GM18505 (cell line): Measurements from ENCODE around the gene SYT1.

Experiments
- ATAC-seq: cut with Tn5 transposase; IDR thresholded peaks from one replicate; pipeline ENCODE4 v1.9.1; 2021; ENCODE audit not compliant: unreplicated experiment
- POLR2A ChIP-seq: IDR thresholded peaks from 4 replicates; pipeline ENCODE4 v1.6.1; 2011; ENCODE audit warnings: borderline replicate concordance; ENCODE audit not compliant: insufficient read depth, insufficient read length; ENCODE audit errors: extremely low read depth

The SYT1 gene

GRCh38 chr12:79267580-79267979, 403.0 kb downstream of the SYT1 start:
- ATAC-seq, result no peak
- TF ChIP-seq POLR2A, result no peak

- no peak for TF ChIP-seq POLR2A
- peak; percentile 70 for ATAC-seq
Measured at GRCh38 chr12:79274501-79275064, 410.0 kb downstream of the SYT1 start.

- no peak for TF ChIP-seq POLR2A
- no peak for ATAC-seq
Measured at GRCh38 chr12:79275631-79276030, 411.1 kb downstream of the SYT1 start.

- no peak for TF ChIP-seq POLR2A
- no peak for ATAC-seq
Measured at GRCh38 chr12:79283364-79283763, 418.8 kb downstream of the SYT1 start.

- no peak for TF ChIP-seq POLR2A
- no peak for ATAC-seq
Measured at GRCh38 chr12:79288911-79289310, 424.3 kb downstream of the SYT1 start.

GRCh38 chr12:79291711-79292110, 427.1 kb downstream of the SYT1 start:
- no peak for ATAC-seq
- TF ChIP-seq POLR2A, result no peak

- no peak for ATAC-seq
- TF ChIP-seq POLR2A, result no peak
Measured at GRCh38 chr12:79294590-79294989, 430.0 kb downstream of the SYT1 start.

GRCh38 chr12:79295572-79295971, 431.0 kb downstream of the SYT1 start:
- no peak for TF ChIP-seq POLR2A
- ATAC-seq, result no peak

- ATAC-seq, result no peak
- no peak for TF ChIP-seq POLR2A
Measured at GRCh38 chr12:79296133-79296532, 431.6 kb downstream of the SYT1 start.

GRCh38 chr12:79296871-79297270, 432.3 kb downstream of the SYT1 start:
- no peak for TF ChIP-seq POLR2A
- ATAC-seq, result no peak

- ATAC-seq, result no peak
- no peak for TF ChIP-seq POLR2A
Measured at GRCh38 chr12:79298506-79298905, 433.9 kb downstream of the SYT1 start.

GRCh38 chr12:79299447-79300198, 435.0 kb downstream of the SYT1 start:
- TF ChIP-seq POLR2A, result no peak
- no peak for ATAC-seq

- no peak for TF ChIP-seq POLR2A
Measured at GRCh38 chr12:79300199-79300568, 435.6 kb downstream of the SYT1 start.

GRCh38 chr12:79301181-79301580, 436.6 kb downstream of the SYT1 start:
- no peak for TF ChIP-seq POLR2A
- ATAC-seq, result no peak

More at GRCh38 chr12:79300199-79300568, 435.6 kb downstream of the SYT1 start:
- no peak for ATAC-seq
